ENCODE results near the gene SLC9B1. TPM values are rescaled to one million over a fixed set of nuclear protein-coding genes. Genes with fewer than 3 reads are reported as not detected.

Gene SLC9B1
- 1 to 10 TPM in 1 of 2 donors, under 1 TPM in 1; 0.49 to 4.6 TPM for total RNA-seq
- polyA plus RNA-seq = under 1 TPM; 0.12 to 0.22 TPM
- long read RNA-seq, donor 1 = 0 reads
- long read RNA-seq, donor 2 = 0 reads
- long read RNA-seq, donor 3 = 0 reads
- long read RNA-seq, donor 4 = 0 reads
- long read RNA-seq, donor 5 = 0 reads

GRCh38 chr4:103019308-103020124, at the start of gene SLC9B1:
Gene SLC9B1, minus strand, starts transcription at chr4:103019705. Its CDS starts 27,994 bp downstream, at chr4:102991711.
- Histone ChIP-seq H3K36me3 (ENCODE audit: control insufficient read depth in 4 of 4, insufficient read depth in 4 of 4, low read length in 4 of 4) (peaks cover 0 to 1% (median 0%) of the 10 kb centered on the region in 4 donors), H3K9me3 (ENCODE audit: control insufficient read depth in 4 of 4, insufficient read depth in 3 of 4, low read length in 3 of 4) (no peaks in the 10 kb centered on the region), H3K27ac (ENCODE audit: low read depth in 1 of 2, low read length in 1 of 2) (peak within 1 kb of the TSS; percentile 75 to 96), H3K4me1 (ENCODE audit: control insufficient read depth in 5 of 5, insufficient read depth in 5 of 5, low read length in 5 of 5) (peaks cover 0 to 9% (median 3%) of the 10 kb centered on the region in 5 donors), H3K9ac (ENCODE audit: insufficient read depth in 1 of 2, low read length in 2 of 2) (peak within 1 kb of the TSS; percentile 95 to 100), H3K27me3 (ENCODE audit: control insufficient read depth in 3 of 3, insufficient read depth in 3 of 3, low read length in 2 of 3) (no peaks in the 10 kb centered on the region), H3K4me3 (peak within 1 kb of the TSS; percentile 53)
- WGBS, 2 donors = 2% methylated on average over 46 of the region's 46 CpGs
- peak; percentile 96 for ATAC-seq (ENCODE audit: insufficient read depth, low FRiP score)
- TF ChIP-seq CTCF (IDR thresholded peaks at IDR 0.05; ENCODE audit: control extremely low read depth, extremely low read depth) = no peak
- DNase-seq = peak; percentile 95 to 96 (median 96)

GRCh38 chr4:103067841-103068547, 48.5 kb upstream of the SLC9B1 start:
- Histone ChIP-seq H3K4me3 (no peak overlapping the region), H3K4me1 (ENCODE audit: control insufficient read depth in 5 of 5, insufficient read depth in 5 of 5, low read length in 5 of 5) (peaks cover 0 to 1% (median 0%) of the 10 kb centered on the region in 5 donors), H3K9me3 (ENCODE audit: control insufficient read depth in 4 of 4, insufficient read depth in 3 of 4, low read length in 3 of 4) (no peaks in the 10 kb centered on the region), H3K36me3 (ENCODE audit: control insufficient read depth in 4 of 4, insufficient read depth in 4 of 4, low read length in 4 of 4) (no peaks in the 10 kb centered on the region), H3K27ac (ENCODE audit: low read depth in 1 of 2, low read length in 1 of 2) (no peak overlapping the region), H3K9ac (ENCODE audit: insufficient read depth in 1 of 2, low read length in 2 of 2) (no peak overlapping the region), H3K27me3 (ENCODE audit: control insufficient read depth in 3 of 3, insufficient read depth in 3 of 3, low read length in 2 of 3) (no peaks in the 10 kb centered on the region)
- no peak for TF ChIP-seq CTCF (IDR thresholded peaks at IDR 0.05; ENCODE audit: control extremely low read depth, extremely low read depth)
- DNase-seq (no peak), ATAC-seq (ENCODE audit: insufficient read depth, low FRiP score) (no peak)
- WGBS, 2 donors = 91 to 96% methylated on average over 2 of the region's 2 CpGs

- ATAC-seq (ENCODE audit: insufficient read depth, low FRiP score) (no peak), DNase-seq (no peak)
- Histone ChIP-seq H3K4me1 (ENCODE audit: control insufficient read depth in 5 of 5, insufficient read depth in 5 of 5, low read length in 5 of 5) (no peaks in the 10 kb centered on the region), H3K9me3 (ENCODE audit: control insufficient read depth in 4 of 4, insufficient read depth in 3 of 4, low read length in 3 of 4) (no peaks in the 10 kb centered on the region), H3K9ac (ENCODE audit: insufficient read depth in 1 of 2, low read length in 2 of 2) (no peak overlapping the region), H3K36me3 (ENCODE audit: control insufficient read depth in 4 of 4, insufficient read depth in 4 of 4, low read length in 4 of 4) (no peaks in the 10 kb centered on the region), H3K4me3 (no peak overlapping the region), H3K27me3 (ENCODE audit: control insufficient read depth in 3 of 3, insufficient read depth in 3 of 3, low read length in 2 of 3) (no peaks in the 10 kb centered on the region), H3K27ac (ENCODE audit: low read depth in 1 of 2, low read length in 1 of 2) (no peak overlapping the region)
- 97 to 100% methylated on average over 2 of the region's 2 CpGs for WGBS, 2 donors
- no peak for TF ChIP-seq CTCF (IDR thresholded peaks at IDR 0.05; ENCODE audit: control extremely low read depth, extremely low read depth)
Measured at GRCh38 chr4:103060453-103061148, 41.1 kb upstream of the SLC9B1 start.

Measured in lung (tissue), 16 donors.